GM18907 (cell line): ENCODE results near the gene SRSF8.

Experiments used
- ATAC-seq: cut with Tn5 transposase; IDR thresholded peaks from one replicate; pipeline ENCODE4 v1.9.1; 2021; ENCODE audit warnings: mild to moderate bottlenecking, moderate library complexity; ENCODE audit not compliant: unreplicated experiment

Gene SRSF8

DNA sequence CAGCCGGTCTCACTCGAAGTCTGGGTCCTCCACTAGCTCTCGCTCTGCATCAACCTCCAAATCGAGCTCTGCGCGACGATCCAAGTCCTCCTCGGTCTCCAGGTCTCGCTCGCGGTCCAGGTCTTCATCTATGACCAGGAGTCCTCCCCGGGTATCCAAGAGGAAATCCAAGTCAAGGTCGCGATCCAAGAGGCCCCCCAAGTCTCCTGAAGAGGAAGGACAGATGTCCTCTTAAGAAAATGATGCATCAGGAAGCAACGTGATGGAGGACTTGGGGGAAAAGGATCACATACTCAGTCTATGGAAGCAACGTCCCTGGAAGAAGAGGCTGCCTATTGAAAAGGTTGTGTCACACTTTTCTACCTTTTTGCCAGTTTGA lies 1.1 kb downstream of the SRSF8 start:
- ATAC-seq: no peak

DNA sequence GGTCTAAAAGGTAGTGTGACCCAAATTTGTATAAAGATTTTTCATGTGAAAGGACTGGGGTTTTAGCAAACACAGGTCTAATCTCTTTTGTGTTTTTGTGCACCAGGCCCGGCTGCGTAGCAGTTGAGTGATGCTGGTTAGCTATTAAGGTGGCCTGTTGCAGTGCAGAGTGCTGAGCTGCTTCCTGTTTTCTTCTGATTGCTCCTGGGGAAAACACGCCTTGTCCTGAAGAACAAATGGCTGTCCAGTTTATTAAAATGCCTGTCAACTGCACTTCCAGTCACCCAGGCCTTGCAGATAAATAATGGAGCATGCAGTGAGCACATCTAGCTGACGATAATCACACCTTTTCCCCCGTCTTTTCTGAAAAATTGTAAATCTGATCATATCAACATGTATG lies 1.8 kb downstream of the SRSF8 start:
- ATAC-seq: peak; percentile 74

DNA sequence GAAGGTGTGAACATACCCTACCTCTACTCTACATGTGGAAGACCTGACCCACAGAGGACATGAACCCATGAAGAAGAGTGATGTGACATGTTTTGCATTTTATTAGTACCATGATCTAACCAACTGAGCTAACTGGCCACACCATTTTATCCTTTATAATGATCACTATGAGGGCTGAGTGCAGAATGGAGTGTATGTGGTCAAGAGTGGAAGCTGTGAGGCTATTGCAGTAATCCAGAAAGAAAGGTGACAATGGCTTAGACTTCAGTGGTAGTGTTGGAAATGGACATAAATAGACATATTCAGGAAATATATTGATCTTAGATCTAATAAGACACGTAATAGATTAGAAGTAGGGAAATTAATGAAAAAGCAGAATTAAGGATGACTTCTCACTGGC lies 3.8 kb downstream of the SRSF8 start:
- no peak for ATAC-seq

DNA sequence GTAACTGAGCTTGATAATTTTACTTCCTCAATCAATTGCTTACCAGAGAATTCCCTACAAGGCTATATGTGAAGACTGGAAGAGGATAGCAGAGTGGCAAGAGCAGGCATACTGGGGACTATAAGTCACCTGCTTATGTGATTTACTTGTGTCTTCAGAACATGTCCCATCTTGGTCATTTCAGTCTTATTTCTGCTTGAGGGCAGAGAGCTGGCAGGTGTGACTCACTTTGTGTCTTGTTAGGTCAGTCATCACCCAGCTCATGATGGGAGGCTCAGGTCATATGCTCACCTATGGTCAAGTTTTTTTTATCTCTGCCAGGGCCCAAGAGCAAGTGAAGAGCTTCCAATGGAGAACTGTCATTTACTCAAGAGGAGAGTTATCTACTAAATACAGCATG lies 6.2 kb downstream of the SRSF8 start:
- no peak for ATAC-seq

DNA sequence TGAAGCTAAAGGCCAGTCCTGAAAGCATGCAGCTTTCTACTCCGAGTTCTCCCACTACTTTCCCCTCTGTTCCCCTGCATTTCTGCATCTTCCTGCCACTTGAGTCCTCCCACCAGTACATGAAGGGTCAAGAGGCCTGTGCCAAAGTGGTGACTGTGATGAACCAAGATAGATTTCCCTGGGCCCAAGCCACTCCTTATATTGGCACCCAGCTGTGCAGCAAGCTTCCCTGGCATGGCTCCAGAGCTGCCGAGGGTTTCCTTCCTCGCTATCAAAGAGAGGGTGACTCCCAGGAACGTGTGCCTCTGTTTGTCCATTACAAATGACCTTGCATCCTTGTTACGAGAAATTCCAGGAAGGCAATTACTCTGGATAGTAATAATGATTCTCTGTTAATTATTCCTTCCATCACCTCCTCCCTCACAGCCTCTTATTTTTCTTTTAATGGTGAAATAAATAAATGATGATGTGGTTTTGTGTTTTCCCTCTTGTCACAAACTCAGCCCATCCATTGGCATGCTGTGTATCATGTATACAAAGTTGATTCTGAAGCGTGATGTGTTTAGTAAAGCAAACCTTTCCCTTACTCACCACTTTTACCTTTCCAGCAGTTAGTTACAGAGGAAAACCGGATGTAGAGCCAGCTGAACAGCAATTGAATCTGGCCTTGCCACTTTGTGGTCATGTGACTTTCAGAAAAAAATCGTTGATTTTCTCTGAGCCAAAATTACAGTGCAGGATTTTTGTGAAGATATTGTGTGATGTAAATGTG lies 8.3 kb downstream of the SRSF8 start:
- ATAC-seq: no peak

DNA sequence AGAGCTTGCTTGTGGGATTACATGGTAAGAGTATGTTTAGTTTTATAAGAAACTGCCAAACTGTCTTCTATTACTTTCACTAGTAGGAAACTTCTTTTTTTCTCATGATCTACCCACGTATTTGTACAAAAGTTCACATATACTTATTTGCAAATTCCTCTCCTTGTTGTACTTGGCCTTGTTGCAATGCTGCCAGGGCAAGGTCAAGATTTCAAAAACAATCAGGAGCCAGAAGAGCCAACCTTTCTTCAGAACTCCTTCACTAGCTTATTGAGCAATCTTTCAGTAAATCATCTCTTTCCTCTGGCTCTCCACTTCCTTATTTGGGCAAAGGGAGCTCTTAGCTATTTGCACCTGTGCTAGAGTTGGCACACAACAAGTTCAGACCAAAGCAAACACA lies 9.7 kb downstream of the SRSF8 start:
- peak; percentile 86 for ATAC-seq

DNA sequence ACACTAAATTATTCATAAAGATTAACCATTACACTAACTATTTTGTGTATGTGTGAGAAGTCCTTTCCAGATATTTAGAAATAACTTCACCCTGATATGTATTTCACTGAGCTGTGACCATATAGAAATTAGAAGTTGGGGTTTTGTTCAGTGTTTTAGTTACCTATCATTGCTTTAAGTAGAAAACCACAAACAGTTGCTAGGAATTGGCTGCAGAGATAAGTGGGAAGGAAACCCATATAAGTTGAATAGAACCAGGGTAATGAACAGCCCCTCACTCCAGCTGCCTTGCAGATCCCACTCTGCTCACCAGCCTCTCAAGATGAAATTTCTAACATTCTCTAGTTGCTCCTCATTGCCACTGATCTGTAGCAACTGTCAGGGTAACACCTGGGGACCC lies 10.3 kb downstream of the SRSF8 start:
- ATAC-seq: peak; percentile 18

DNA sequence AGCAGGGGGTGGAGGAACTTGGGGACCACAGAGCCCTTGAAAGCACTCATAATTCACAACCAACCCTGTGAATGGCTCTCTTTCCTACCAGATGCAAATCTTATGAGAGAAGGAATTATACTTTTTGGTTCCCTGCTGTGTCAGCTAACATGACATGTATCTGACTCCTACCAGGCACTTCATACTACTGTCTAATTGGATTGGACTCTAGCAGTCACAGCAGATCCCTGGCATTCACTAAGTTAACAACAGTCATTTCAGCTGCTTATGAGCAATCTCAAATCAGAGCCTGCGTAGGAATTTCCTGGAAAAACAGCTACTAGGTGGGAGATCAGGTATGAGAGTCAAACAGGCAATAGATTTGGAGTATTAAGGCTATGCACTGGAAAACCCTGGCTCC lies 11.8 kb downstream of the SRSF8 start:
- ATAC-seq: no peak

DNA sequence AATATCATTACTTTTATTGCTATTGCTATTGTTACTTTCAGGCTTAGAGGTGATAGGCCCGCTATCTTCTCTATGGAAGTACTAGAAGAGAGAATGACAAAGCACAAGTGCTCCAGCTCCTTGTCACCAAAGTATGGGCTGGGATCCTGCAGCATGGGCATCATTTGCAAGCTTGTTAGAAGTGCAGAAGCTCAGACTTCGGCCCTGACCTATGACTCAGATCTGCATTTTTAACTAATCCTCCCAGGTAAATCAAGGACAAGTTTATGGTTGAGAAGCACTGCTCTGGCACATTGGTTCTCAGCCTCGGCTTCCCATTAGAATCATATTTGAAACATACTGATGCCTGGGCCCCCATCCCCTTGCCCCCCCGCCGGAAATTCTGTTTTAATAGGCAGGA lies 14.3 kb downstream of the SRSF8 start:
- ATAC-seq: no peak

DNA sequence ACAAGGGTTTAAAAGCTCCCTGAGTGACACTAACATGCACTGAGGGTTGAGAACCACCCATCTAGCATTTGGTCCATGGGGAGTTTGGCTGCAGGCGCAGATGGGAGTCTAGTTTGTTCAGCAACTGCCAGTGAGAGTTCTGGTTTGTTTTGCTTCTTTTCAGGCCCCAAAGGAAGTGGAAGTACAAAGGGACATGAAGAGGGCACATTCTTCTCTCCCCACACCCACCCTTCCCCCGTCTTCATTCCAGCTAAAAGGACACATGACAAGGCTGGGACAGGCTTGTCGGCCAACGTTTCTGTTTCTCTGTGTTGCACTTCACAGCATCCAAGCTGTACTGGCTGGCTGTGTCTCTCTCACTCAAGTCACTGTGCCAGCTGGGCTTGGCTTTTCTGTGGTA lies 14.7 kb downstream of the SRSF8 start:
- ATAC-seq: no peak

DNA sequence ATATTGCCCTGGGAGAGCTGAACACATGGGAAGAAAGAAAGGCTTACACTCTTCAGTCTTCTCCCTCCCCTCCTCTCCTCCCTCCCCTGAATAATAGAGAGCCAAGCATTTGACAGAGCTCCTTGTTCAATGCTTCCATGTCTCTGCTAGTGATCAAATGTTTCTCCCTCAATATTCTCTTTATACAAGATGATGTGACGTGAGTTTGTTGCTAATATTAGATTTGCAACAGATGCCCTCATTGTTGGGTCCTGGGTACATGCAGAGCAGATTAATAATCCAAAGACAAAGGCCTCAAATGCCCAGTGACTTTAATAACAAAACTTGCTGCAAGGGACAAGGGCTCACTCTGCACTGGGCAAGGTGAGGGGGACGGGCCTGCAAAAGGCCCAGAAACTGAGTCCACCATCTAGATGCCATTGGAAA lies 15.9 kb downstream of the SRSF8 start:
- no peak for ATAC-seq

DNA sequence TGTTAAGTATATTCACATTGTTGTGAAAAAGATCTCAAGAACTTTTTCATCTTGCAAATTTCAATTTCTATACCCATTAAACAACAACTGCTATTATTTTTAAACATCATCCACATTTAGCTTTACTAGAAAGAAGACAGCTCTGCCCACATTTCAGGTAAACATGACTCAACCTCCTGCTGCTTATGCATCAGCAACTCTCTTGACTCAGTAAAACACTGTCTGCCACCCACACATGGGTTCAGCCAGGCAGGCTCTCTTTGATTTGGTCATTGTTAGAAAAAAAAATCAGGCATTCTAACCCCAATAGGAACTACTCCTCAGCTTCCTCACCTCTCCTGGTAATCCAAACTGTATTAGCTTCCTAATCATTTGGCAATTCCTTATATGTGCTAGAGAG lies 17.8 kb downstream of the SRSF8 start:
- no peak for ATAC-seq

DNA sequence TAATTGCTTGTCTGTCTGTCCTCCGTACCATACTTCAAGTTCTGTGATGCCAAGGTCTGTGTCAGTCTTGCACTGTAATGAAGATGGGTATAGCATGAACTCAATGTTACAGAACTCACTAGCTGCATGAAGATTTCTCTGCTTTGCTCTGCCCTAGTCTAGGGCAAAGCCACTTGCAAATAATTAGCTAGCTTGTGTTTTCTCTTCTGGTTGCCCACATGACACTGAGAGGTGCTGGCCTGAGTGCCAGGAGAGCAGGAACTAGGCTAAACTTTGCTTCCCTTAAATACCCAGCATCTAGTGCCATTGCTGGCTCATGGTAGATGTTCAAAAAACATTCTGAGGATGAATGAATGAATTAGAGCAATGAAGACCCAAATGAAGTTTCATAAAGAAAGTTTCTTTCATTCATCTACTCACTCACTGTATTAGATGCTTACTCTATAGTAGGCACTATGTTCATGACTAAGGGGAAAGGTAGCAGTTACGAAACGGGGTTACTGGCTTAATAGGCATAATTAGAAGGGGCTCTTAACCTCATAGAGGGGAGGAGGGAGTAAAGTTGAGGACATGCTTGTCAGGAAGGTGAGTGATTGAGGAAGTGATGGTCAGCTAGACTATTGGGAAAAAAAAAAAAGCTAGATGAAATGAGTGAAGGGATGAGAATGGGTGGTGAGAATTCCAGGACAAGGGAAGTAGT lies 18.5 kb downstream of the SRSF8 start:
- ATAC-seq: peak; percentile 37

DNA sequence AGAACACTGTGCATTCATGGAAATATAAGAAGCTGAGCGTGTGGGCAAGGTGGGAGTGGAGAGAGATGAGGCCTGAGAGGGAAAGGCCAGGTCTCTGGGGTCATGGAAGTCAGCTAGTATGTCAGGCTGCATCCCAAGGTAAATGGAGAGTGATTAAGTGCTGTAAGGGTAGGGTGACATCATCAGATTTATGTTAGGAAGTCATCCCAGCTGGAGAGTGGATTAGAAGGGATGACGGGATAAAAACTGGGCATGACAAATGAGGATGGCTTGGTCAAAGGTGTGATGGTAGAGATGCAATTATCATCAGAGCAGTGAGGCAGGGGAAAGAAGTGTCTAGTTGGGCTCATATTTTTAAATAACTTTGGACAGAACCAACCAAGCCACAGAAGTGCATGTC lies 19.4 kb downstream of the SRSF8 start:
- ATAC-seq: no peak

DNA sequence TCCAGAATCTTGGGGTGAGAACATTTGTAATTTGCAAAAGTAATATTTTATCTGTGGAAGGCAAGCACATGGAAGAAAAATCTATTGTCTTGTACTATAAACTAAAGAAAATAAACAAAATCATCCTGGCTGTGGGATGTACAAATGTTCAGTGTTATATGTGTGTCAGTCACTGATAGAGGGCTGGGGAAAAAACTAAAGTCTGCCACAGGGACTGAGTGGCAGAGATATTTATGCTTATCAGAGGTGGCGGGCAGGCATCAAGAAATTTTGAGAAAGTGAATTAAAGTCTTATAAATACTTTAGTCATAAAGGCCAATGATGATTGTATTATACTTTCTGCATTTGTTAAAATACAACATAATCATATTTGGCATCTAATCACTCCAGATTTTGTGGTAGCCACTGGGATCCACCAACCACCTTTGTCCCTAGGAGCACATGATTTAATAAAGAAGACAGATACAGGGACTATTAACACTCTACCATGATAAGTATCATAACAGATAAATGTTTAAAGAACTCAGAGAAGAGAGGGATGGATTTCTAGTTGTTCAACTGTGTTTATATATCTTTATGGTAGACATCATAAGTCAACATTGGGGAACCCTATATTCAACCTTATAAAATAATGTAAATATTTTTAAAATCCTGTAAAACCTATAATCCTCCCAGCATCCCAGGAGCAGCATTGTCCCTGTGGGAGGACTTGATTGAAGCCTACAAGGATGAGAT lies 20.3 kb downstream of the SRSF8 start:
- ATAC-seq: no peak

DNA sequence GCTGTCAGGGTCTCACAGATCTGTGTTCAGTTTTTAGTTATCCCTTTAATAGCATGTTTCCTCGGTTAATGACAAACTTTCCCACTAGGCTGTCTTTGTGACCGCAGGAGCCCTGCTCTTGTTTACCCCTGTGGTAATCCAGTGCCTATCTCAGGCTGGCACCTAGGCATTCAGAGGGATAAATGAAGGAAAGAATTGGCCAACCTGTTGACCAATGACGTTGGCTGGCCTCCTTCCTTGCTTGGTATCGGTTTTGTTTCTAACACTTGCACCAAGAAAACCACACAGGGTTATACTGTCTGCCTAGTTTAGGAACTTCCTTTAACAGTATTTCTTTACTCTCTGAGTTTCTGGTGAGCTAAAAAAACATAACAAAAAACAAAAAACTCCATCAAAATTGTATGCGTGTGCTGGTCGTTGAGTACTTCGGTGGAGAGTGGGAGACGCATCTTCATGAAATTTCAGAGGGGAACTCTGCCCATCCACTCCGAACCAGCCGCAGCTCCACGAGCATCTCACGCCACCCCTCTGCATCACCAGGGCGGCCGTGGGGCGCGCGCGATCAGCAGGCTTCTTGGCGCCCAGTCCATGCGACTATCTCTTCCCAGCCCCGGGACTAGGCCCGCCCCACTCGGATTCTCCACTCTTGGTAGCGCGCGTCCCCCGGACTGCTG lies 22.4 kb downstream of the SRSF8 start:
- ATAC-seq: peak; percentile 61

DNA sequence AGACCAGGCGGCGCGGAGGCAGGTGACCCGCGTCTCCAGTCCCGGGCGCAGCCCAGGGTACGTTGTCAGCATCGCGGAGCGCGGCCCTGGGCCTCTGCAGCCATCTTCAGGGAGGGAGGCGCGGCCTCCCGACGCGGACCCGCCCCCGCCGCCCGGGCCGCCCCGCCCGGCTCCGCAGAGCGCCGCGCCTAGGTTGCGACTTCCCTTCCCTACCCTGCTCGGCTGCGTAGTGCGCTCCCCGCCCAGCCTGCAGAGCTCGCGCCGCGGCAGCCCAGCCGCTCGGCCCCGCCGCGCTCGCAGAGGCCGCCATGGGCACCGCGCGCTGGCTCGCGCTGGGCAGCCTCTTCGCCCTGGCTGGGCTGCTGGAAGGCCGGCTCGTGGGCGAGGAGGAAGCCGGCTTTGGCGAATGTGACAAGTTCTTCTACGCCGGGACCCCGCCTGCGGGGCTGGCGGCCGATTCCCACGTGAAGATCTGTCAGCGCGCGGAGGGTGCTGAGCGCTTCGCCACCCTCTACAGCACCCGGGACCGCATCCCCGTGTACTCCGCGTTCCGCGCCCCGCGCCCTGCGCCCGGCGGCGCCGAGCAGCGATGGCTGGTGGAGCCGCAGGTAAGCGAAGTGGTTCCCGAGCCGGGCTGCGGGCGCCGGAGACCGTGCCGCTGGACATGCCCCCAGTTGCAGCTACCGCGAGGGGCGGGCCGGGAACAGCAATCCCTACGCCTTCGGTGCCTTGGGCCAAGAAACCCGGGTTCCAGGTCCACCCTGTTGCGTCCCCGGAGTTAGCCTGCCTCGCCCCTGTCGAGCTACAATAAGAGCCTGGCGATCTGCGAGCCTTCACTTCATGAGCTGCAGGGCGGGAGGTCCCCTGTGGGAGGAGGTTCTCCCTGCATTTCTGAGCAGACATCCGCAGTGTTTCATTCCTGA lies 23.2 kb downstream of the SRSF8 start, which contains the start of gene ENDOD1:
Gene ENDOD1 (plus strand): TSS at position 227 of the 923 bp plus-strand sequence. CDS start 82 bp downstream, at position 309.
- ATAC-seq: peak; percentile 91

DNA sequence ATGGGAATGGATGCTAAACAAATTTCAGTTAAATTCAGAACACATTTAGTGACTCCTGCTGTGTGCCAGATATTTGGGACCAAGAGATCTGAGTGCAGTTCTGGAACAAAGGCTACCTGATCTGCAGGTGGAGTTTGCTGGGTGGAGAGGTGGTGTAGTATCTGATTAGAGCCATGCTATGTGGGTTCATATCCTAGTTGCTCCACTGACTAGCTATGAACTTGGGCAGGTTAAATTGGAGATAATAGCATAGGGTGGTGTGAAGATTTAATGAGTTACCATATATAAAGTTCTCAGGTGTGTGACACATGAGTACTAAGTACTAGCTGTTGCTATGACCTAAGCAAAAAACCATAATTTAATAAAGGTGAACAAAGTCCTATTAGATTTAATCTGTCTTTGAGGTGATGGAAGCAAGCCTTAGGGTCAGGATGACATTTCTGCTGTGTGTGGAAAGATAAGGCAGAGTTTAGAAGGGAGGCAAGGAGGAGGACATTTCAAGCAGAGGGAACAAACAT lies 25.0 kb downstream of the SRSF8 start:
- ATAC-seq: no peak

DNA sequence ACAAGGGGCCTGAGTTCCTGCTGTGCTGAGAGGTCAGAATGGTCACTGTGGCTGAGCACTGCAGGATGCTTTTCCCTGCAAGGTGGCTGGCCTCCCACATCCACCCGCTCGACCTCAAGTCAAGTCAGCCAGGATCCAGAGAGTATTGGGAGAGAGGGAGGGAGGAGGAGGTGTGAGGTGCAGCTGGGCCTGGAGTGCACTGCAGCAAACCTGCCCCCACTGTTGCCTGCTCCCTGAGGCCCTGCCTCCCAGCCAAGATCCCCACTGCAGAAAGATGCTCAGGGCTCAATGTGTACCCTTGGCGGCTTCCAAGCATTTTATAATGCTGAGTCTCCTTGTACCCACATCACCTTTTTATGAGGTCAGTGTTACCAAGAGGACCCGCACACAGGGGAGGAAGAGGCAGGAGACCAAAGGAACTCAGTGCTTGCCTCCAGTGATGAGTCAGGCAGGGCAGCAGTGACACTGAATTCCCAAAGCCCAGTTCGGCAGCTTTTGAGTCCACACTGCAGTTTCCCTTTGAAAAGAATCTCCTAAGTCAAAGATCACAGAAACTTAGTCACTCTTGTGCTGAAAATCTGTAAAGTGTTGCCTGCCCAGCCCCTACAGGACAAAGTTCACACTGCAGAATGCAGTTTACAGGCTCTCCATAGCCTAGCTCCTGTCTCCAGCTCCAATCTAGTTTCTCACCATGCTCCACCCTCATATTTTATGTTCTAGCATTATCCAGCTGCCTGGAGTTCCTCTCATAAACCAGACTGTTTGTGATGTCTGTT lies 26.0 kb downstream of the SRSF8 start:
- ATAC-seq: no peak
